HG03025 (cell line): ENCODE results near the gene EBF3.
"Not testable (repeated sequence)": the region's sequence is repeated elsewhere in the genome, so short reads cannot be mapped to it uniquely, and the experiment has no call there.

Experiments
- ATAC-seq: cut with Tn5 transposase; IDR thresholded peaks from one replicate; pipeline ENCODE4 v1.9.1; 2021; ENCODE audit warnings: mild to moderate bottlenecking, moderate library complexity; ENCODE audit not compliant: unreplicated experiment, low FRiP score

EBF3 gene

DNA sequence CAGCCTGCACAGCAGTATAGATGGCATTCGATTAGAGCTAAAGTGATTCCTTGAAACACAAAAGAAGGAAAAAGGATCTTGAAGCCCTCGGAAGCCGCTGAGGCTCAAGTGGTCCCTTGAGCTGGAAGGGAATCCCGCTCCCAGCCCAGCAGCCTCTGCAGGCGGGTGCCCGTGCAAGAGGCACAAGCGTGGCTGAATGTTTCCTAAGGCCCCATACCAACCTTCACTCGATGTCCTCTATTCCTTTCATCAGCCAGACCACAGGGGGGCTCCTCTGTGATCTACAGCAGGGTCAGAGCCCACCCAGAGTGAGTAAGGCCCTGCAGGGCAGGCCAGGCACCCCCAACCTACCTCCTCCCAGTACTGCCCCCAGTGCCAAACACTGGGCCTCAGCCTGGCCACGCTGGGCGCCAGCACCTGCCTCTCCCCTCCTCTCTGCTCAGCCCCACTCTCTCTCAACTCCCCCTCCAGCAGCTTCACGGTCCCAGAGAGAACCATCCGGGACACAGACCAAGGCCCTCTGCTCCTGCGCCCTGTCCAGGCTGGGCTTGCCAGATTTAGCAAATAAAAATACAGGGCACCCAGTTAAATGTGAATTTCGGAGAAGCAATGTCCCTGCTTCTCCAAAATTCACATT, 30.5 kb downstream of the EBF3 start:
- ATAC-seq = no peak

DNA sequence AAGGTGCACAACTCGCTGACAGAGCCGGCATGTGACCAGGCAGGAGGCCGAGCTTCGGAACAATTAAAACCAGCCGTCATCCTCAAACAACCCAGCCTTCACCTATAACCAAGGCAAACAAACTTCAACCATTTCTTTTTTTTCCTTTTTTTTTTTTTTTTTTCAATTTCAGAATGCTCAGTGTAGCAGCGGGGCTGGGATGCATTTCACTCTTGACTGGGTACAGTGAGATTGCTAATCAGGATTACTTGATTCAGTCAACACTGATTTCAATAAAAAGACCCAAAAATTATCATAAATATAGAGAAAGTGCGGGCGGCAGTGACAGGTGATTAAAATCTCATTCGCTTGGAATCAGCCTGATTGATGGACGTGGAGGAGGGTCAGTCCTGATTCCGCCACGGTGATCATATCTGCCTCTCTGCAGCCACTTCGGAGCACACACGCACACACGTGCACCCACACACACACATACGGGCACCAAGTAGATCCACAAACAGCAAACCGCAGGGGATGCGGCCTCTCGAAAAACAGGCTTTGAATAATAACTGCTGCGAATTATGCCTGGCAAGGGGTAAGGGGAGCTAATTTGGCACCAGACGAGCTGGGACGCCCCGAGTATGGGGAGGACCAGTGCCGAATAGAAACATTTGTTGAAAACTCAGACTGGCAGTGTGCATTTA, 31.2 kb downstream of the EBF3 start:
- no peak for ATAC-seq

DNA sequence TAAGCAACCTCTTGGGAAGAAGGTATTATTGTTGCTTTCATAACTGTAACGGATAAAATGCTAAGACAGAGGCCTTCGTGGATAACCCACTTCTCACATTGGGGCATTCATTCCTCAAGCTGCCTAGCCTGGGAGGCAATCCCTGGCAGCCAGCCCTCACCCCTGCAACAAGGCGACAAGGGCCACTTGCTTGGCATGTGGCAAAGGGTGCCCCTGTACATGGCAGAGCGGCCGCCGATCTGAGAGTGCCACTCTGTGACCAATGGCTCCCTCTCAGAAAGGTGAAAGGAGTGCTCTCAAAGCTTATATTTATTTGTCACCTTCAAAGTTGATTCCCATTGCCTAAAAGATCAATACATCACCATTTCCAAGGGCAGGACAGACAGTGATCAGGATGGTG, 31.9 kb downstream of the EBF3 start:
- ATAC-seq = no peak

DNA sequence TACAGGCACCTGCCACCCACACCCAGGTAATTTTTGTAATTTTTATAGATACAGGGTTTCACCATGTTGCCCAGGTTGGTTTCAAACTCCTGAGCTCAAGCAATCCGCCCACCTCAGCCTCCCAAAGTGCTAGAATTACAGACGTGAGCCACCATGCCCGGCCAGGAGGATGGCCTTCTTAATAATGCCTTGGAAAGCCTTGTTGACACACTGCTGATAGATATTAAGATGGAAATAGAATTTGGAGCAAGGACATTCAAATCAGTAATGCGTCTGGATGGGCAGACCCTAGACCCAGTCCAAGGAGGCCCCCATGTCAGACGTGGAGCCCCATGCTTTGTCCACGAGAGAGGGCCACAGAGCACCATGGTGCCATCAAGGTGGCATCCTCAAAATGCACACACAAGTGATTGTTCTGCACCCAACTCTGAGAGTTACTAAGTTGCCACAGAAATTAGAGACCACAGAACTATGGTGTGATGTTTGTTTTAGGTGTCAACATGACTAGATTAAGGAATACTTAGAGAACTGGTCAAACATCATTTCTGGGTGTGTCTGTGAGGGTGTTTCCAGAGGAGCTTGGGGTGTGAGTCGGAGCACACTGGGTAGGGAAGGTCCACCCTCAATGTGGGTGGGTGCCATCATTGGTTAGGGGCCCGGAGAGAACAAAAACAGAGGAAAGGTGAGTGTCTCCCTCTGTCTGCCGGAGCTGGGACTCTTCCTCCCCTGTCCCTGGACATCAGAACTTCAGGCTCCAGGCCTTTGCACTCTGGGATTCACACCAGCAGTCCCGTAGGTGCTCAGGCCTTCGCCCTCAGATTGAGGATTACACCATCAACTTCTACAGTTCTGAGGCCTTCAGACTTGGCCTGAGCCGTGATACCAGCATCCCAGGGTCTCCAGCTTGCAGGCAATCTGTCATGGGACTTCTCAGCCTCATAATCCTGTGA, 34.5 kb downstream of the EBF3 start:
- ATAC-seq = no peak

DNA sequence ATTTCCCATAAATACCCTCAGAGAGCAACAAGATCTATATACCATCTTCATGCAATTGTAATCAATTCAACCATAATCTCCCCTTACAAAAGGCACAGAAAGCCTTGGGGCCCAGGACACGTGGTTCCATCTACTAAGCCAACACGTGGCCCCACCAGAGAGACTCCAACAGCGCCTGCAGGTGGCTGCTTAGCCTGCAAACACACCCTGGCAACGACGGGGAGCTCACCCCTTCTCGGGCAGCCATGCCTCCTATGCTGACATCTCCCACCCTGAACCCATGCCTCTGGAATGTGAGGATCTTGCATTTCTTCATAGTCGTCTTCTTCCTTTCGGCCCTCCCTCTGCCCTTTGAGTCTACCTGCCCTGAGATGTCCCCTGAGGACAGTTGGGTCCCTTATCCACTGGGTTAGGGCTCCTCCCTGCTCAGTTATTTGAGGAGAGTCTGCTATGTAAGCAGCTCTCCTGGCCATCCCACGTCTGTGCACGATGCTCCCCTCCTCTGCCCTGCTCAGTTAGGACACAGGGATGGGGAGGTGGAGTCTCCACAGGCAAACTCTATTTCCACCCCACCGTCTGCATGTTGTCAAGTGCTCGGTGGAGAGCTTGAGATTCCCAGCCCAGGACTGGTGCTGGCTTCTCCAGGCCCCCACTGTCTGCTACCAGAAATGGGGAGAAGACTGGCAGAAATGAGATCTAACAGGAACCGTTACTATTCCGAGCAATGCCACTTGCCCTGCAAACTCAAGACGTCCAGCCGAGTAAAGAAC, 36.5 kb downstream of the EBF3 start:
- no peak for ATAC-seq

DNA sequence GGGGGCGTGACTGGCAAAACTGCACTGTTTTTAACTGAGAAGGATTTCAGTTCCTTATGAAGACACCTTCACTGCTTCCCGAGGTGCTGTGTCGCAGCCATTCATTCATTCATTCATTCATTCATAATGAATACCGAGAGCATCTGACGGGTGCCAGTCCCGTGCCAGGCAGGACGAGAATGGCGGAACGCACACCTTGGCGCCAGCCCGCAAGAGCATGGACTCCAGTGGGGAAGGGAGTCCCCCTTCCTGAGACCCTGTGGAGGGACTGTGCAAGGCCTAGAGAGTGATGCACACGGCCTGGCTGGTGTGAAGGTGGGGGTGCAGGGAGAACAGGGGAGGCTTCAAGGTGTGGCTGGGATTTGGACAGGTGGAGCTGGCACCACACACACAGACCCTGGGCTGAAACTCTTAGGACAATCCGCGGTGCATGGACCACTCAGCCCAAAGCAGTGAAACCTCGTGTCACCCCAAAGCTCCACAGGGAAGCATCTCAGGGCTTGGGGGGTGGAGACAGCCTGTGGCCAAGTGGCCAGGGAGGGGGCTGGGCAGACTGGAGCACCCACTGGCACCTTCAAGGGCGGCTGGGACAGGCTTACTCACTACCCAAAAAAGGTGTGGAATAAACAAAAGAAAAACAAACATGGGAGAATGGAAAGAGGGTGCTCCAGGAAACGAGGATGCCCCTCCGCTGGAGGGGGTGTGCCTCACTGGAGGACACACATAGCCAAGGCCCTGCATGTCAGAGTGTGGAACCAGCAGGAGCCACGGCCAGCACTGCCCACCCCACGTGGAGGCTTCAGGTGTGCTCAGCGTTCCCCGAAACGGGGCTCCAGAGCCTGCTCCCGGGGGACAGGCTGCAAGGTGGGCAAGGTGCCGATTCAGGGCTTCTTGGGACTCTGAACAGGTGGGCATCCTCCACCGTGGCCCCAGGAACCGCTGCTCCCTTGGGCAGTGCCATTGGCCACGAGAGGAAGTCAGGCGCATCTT, 37.7 kb downstream of the EBF3 start:
- ATAC-seq = no peak

DNA sequence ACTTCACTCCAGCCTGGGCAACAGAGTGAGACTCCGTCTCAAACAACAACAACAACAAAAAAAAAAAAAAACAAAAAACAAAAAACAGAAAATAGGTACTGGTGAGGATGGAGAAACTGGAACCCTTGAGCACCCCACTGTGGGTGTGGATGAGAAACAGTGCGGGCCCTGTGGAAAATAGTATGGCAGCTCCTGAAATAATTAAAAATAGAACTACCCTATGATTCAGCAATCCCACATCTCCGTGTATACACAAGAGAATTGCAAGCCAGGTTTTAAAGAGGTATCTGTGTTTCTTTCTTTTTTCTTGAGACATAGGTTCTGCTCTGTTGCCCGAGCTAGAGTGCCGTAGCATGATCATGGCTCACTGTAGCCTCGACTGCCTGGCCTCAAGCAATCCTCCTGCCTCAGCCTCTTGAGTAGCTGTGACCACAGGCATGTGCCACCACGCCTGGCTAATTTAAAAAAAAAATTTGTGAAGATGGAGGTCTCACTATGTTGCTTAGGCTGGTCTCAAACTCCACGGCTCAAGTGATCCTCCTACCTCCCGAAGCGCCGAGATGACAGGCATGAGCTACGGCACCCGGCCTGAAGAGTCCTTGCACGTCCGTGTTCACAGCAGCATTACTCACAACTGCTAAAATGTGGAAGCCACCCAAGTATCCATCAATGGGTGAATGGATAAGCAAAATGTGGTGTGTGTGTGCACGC, 39.5 kb downstream of the EBF3 start:
- ATAC-seq = no peak

- ATAC-seq = no peak
Observed at GRCh38 chr10:129922598-129923123, 41.4 kb downstream of the EBF3 start.

- no peak for ATAC-seq
Observed at GRCh38 chr10:129921801-129922597, 42.1 kb downstream of the EBF3 start.

DNA sequence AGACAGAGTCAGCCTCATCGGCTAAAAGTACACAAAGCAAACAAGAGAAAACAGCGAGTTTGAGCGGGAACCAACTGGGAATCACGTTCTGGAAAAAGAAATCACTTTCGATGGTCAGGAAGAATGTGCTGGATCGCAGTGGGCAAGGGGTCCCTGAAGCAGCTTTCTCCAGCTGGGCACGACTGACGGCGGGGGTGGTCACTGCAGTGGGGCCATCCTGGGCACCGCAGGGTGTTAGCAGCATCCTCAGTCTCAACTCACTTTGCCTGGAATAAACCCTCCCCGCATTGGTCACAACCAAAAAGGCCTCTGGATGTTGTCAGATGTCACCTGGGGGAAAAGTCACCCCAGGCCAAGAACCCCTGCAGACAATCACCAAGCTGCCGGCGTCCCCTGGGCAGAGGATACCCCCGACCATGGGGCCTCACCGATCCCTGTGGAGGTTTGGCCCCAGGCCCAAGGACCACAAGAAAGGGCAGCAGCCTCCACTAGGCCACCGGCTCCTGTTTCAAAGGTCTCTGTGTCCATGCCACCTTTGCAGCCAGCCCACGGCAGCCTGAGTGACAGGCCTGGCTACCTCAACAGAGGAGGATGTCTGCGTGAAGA, 42.9 kb downstream of the EBF3 start:
- ATAC-seq = no peak

GRCh38 chr10:129920187-129920586, 43.9 kb downstream of the EBF3 start:
- not testable (repeated sequence) for ATAC-seq

DNA sequence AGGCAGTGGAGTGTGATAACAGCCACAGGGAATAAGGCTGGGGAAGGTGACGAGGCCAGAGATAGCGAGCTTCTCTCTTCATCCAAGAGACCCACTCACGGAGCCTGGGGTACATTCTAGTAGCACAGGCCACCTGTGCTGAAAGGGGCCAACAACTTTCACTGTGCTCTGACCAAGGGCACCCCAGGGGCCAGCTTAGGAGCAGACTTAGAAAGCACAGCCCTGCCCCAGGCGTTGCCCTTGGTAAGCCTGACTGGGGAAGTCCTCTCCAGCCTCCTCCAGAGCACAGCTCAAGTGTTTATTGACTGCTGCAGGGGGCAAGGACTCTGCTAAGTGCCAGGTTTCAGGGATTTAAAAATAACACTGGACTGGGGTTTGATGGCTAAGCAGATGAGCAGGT, 44.7 kb downstream of the EBF3 start:
- no peak for ATAC-seq

DNA sequence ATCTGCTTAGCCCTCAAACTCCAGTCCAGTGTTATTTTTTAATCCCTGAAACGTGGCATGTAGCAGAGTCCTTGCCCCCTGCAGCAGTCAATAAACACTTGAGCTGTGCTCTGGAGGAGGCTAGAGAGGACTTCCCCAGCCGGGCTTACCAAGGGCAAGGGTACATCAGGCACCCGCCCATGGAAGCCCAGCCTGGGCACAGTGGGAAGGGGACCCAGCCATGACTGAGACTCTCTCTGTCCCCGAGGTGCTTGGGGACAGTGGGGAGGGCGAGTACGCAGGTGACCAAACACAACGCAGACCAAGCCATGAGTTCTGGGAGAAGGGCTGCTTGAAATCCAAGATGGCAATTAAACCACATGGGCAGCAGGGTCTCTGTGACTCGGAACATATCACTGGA, 45.2 kb downstream of the EBF3 start:
- ATAC-seq = no peak

DNA sequence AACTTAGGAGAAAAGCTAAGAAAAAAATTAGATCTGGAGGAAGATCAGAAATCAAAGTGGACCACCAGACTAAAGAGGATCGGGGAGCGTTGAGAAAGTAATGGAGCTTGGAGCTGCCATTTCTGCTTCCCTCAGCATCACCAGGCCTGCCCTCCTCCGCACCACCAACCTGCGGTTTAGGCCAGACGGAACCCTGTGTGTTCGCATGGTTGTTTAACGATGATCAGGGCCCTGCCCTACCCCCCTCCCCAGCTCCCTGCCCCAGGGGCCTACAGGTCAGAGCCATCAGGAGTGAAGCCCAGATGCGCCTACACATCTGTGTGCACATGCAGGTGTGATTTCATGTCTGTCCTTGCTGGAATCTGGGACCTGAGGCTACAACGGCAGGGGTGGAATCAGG, 45.7 kb downstream of the EBF3 start:
- no peak for ATAC-seq

- ATAC-seq = no peak
Observed at GRCh38 chr10:129917936-129918335, 46.1 kb downstream of the EBF3 start.

GRCh38 chr10:129916506-129916995, 47.5 kb downstream of the EBF3 start:
- ATAC-seq = no peak
